GM12873 (cell line): ENCODE results near the gene DMXL1.

Source experiments
- CTCF ChIP-seq: IDR thresholded peaks from 2 replicates; pipeline ENCODE4 v1.5.1; 2012; ENCODE audit warnings: low read depth, mild to moderate bottlenecking, moderate library complexity, low read length, control low read depth; ENCODE audit not compliant: insufficient read depth; ENCODE audit errors: missing control alignments

The DMXL1 gene

GRCh38 chr5:119054101-119054500 is 16.8 kb upstream of the DMXL1 start:
- TF ChIP-seq CTCF: no peak

GRCh38 chr5:119055294-119055693 is 15.6 kb upstream of the DMXL1 start:
- no peak for TF ChIP-seq CTCF

- no peak for TF ChIP-seq CTCF
Observed at GRCh38 chr5:119058979-119059529, 11.8 kb upstream of the DMXL1 start.

- no peak for TF ChIP-seq CTCF
Observed at GRCh38 chr5:119059740-119060255, 11.1 kb upstream of the DMXL1 start.

GRCh38 chr5:119063579-119064379 is 7.1 kb upstream of the DMXL1 start:
- TF ChIP-seq CTCF: no peak

- TF ChIP-seq CTCF: no peak
Observed at GRCh38 chr5:119067450-119067849, 3.4 kb upstream of the DMXL1 start.

- no peak for TF ChIP-seq CTCF
Observed at GRCh38 chr5:119070578-119070827, 384 bp upstream of the DMXL1 start.
